NK-92 (cell line): Measurements from ENCODE around the gene PDE1A.

ENCODE experiments used
- DNase-seq: peaks from one replicate; lab custom pipeline; 2025; ENCODE audit not compliant: unreplicated experiment; lab: John Stamatoyannopoulos, UW

PDE1A gene

DNA sequence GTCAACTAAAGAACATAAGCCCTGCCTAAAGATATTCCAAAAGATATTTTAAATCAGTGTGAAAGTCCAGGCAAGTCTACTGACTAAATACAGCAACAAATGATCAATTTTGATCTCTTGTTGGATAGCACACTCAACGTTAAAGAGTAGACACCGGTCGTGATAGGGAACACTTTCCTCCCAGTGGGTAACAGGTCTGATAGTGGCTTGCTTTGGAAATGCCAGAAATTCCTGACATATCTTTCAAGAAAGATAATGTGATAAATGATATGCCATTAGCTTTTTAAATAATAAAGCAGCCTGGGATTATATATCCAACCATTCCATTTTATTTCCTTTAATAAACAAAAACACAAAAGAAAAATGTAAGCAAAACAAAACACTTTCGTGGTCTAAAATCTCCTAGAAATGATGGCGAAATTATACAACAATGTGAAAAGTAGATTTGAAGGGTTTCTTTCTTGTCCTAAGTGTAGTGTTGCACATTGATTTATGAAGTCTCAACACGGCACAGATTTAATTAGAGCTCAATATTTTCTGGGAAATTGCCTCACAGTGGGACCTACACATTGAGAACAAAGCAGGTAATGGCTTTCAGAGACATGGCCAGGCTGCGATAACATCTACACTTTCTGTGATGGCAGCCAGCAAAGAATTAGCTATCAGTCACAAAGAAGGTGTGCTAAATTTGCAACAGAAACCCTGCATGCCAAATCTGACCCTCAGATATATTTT, 282.6 kb downstream of the PDE1A start:
- DNase-seq, result no peak

GRCh38 chr2:182142062-182142461, 284.8 kb downstream of the PDE1A start:
- no peak for DNase-seq

DNA sequence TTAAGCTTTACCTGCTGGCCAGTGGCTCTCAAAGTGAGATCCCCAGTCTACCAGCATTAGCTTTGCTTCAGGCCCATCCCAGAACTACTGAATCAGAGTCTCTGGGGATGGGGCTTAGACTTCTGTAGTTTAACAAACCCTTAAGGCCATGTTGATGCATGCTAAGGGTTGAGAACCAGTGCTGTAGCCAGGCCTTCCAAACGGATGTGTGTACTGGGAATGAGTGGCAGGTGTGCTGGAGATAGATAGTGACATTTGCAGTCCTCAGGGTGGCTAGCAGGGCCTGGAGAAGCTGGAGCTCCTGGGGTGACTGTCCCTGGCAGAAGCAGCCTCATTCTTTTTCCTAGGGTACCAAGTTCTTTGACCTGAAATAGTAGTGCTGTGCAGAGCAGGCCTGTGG, 292.6 kb downstream of the PDE1A start:
- no peak for DNase-seq

DNA sequence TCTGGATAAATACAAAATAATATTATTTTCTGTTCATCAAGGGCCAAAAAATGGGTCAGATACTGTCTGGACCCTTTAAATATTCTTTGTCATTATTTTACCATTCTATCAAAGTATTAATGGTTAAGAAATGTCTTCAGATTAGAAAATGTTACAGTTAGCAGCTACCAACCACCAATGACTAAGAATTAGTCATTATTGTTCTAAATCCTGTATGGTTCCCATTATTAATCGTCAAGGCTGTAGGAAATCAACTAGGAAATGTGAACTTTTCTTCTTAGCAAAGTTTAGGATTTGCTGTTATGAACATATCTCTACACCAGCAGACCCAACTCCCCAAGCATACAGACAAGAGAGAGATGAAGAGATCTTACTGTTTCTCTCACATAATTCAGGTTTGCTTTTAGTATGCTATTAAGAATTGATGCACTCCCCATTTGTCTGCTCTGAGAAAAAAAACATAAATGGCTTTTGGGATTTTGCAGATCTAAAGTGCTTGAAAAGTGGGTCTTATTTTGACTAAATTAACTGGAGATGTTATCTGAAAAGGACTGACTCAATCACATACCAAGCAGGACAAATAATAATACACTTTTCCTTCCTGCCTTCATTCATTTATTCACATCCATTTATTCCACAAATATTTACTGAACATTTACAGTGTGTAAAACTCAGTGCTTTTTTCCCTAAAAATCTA, 293.5 kb downstream of the PDE1A start:
- no peak for DNase-seq

DNA sequence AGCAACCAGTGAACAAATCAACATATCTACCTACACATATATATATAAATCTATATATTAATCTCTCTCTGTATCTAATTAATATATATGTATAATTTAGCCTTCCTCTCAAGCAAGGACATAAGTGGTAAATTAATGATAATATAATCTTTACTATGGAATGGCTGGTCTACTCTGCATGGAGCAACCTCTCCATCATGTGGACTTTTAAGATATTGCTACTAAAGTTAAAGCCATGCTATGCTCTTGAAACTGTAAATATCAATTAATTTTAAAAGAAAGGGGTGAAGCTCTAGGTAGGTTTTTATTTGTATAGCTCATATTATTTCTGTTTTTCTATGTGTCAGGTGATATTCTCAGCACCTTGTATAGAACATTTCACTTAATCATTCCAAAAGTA, 294.2 kb downstream of the PDE1A start:
- DNase-seq, result no peak

- no peak for DNase-seq
Observed at GRCh38 chr2:182128821-182129707, 297.8 kb downstream of the PDE1A start.

DNA sequence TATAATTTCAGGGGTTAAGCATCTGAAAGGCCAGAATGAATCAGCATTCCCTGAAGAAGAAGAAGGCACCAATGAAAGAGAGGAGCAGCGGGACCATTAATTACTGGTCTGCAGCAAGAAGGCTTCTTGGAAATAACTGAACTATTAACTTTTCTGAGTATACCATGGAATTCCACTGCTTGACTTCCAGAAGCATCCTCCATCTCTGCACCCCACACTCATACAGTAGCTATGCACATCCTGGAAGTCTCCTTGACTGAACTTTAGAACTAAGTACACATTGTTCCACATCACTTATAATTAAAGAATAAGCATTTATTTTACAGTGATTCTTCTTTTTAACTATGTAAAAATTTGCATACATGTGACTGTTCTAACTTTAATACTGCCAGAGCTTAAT, 309.6 kb downstream of the PDE1A start:
- DNase-seq, result no peak

- DNase-seq, result no peak
Observed at GRCh38 chr2:182116774-182117173, 310.1 kb downstream of the PDE1A start.

DNA sequence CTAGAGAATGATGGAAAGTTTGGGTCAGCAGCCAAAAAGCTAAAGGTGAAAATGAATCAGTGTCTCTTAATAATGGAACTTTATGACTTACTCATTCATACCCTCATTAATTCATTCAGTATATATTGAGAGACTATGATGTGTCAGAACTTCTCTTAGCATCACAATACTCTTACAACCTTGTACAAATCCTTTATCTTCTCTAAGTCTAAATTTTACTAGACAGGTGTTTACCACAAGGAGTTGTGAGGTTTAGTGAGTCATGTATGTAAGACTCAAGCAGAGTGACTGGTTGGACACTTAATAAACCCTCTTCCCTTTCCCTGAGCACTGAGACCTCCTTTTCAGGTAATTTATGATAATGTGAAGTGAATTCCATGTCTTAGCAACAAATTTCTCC, 311.6 kb downstream of the PDE1A start:
- no peak for DNase-seq

DNA sequence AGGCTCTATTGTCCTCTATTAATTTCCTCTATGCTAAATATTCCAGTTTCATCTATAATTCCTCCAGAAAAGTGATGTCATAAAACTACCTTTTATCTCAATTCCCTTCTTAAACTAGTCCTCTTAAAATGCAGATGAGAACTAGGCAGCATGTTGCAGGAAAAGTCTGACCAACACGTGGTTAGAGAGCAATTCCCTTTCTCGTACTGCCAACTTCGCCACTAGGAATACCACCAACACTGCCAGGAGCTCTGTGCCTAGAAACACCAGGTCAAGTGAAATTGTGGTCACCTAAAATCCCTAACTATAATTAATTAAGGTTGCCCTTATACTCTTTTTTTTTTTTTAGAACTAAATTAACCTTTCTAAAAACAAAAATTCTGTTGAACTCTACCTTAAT, 313.5 kb downstream of the PDE1A start:
- no peak for DNase-seq

DNA sequence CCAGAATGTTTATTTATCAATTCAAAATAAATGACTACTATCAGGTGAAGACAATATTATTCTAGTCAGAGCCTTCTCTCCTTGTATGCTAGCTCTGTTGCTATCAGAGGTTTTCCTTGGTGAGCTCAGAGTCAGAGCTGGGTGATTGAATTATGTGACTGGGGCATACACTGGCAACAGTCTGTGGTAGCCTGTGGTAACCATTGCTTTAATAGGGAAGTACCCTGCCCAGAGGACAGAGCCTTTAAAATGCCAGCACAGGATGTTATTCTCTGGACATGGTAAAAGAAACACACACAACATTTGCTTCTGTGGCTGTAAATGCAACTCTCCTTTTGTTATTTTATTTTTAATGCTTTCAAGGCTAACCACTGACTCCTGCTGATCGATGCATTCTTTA, 316.5 kb downstream of the PDE1A start:
- DNase-seq, result no peak

DNA sequence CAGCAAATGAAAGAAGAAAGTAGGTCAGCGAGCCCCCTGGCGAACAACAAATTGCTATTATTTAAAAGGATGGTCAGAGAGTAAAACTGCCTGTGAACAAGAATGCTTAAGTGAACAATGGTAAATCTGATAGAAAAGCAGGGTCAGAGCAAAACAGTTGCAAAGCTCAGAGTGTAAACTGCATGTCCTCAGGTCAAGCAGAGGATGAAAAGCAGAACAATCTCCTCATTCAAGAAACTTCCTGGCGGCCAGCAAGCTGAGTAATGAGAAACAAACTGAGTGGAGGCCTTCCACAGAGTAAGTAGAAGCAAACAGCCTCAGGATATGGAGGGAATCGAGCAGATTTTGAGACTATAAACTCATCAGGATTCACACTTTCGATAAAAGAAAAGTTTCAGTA, 323.3 kb downstream of the PDE1A start:
- no peak for DNase-seq

- DNase-seq, result no peak
Observed at GRCh38 chr2:182101263-182101662, 325.6 kb downstream of the PDE1A start.

DNA sequence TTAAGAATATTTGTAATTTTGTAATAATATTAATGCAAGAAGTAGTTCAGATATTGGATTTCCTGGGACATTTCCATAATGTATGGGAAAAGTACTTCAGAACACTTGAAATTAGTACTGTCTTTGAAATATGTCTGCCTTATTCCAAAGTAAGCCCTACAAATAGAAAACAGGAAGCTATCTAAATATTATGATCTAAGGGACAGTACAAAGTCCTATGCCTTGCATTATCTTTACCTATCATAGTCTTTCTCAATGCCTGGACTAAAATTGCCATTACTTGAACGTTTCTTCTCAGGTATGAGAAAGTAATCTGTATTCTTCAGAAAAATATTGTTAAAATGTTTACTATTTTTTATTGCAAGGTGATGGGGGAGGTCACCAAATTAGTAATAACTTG, 328.2 kb downstream of the PDE1A start:
- no peak for DNase-seq

DNA sequence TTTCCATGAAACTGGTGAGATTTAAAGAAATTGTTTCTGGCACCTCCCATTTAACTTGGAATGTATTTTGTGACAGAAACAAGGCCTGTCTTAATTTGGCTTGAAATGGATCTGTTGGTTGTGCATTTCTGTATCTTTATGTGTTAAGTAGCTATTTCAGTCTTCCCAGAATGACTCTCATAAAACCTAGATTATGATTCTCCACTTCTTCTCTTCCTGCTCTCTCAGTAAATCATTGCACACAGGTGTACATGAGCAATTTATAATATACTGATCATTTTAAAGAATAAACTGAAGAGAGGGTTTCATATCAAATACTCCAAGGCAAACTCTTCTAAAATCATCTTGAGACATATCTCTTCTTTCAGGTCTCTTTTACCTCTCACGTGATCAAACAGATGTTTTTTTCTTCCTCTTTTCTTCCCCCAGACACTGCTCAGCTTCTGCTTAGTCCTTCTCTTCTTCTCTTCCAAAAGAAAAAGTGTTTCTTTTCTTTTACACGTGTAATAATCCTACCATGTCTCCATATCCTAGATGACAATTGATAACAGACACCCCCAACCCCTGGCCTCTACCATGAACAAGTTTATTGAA, 329.2 kb downstream of the PDE1A start:
- DNase-seq, result no peak

DNA sequence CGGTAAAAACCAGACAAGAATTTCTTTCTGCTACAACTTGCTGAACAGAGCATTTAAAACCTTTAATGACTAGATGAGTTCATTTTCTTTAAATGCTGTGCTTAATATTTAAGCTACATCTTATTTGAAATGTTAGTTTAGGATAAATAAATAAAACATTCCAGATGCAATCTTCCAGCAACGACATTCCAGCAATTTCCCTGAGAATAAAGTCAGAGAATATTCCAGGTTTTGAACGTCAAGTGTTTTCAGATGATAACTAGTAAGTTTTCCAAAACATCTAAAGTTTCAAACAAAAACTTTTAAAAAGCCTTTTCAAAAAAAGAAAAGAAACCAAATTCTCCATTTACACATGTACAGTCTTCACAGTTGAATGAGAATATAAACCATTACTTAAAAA, 336.4 kb downstream of the PDE1A start:
- no peak for DNase-seq
